GM12892 (cell line): ENCODE data around the gene KLHL12.

Source experiments
- DNase-seq: peaks from one replicate; pipeline ENCODE4 v3.0.0; 2011; ENCODE audit not compliant: insufficient read length
- FAIRE-seq: peaks from 2 replicates; lab custom pipeline; 2011; peaks lifted over from hg19 to GRCh38; lab: Jason Lieb, UNC
- POLR2A ChIP-seq: IDR thresholded peaks from 2 replicates; pipeline ENCODE4 v1.6.1; 2011; ENCODE audit warnings: low read depth, low read length, control low read depth
- POLR2AphosphoS5 ChIP-seq: IDR thresholded peaks from 2 replicates; pipeline ENCODE4 v1.6.1; 2011; ENCODE audit warnings: low read depth, low read length, control low read depth
- TAF1 ChIP-seq: IDR thresholded peaks from 2 replicates; pipeline ENCODE4 v1.6.1; 2011; ENCODE audit warnings: low read depth, mild to moderate bottlenecking, control low read depth, low read length, borderline replicate concordance

The KLHL12 gene

DNA sequence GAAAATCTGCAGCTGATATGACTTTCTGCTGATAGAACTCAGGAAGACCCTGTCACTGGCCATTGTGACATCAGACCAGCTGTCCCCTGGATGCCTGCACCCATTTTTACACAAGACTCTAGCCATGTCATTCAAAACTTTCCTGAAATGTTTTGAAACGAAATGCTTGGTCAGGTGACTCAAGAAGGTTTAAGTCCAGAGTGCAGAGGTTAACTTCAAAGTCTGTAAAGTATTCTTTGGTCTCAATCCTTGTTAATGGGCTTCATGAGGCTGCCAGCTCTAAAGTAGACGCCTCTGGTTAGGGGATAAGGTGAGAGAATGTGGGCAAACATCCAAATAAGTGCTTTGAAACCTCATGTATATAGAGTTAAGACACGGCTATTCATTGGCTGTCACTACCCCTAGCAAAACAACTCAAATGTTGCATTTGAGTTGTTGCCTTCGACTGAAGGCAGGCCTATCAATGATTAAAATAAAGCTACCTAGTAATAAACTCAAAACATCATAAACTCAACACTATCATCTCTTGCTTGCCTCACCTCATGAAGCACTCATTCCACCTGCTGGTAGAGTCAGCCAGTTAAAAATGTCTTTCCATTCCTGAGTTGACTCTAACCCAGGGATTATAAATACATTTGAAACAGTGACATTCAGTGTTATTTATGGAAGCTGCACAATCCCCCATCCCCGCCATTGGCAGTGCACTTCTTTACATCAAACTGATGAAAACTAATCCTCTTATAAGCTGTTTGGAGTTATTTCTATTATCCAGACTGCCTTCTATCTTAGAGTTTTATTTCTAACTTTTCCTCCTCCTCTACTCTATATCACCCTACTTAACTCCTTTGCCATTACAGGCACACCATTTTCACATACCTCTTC, 64.1 kb downstream of the KLHL12 start:
- FAIRE-seq, result no peak
- TF ChIP-seq POLR2A, result no peak

DNA sequence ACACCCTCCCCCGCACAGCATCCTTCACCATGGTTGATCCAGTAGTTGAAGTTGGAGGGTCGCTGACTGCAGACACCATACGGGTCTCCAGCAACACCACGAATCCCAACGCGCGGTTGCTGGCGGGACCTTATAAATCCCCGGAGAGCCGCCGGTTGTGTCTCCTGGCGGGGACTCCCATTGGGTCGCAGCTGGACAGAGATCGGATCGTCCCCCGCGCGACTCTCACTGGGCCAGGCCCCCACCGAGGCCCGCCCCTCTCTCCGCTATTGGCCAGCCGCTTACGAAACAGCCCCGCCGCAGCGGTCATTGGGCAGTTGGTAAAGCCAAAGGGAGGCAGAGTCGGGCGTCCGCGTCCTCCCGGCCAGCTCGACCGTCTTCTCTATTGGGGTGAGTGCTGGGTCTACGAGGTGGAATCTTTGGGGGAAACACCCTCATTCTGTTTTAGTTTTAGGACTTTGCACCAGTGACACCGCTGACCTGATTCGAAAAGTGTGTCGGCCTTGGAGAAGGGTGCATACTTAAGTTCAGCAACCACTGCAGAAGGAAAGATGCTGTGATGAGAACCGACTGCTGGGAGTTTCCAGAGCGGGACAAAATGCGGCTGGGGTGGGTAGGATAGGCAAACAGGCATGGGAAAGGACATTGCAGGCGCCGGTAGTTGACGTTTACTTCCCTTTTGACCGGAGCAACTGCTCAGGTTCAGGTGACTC, 65.5 kb downstream of the KLHL12 start:
- DNase-seq (peak; percentile 67), FAIRE-seq (peak; percentile 70)
- TF ChIP-seq POLR2AphosphoS5, result no peak
- TF ChIP-seq POLR2A, result no peak
- TF ChIP-seq TAF1, result no peak

More for the DNA sequence above, 64.1 kb downstream of the KLHL12 start:
- no peak for DNase-seq

- FAIRE-seq (no peak), DNase-seq (peak; percentile 44)
- TF ChIP-seq POLR2A (no peak), POLR2AphosphoS5 (no peak), TAF1 (no peak)
Observed at GRCh38 chr1:202860744-202861419, 66.2 kb downstream of the KLHL12 start.

- DNase-seq (no peak), FAIRE-seq (no peak)
- TF ChIP-seq POLR2A, result no peak
Observed at GRCh38 chr1:202858789-202859414, 68.1 kb downstream of the KLHL12 start.

DNA sequence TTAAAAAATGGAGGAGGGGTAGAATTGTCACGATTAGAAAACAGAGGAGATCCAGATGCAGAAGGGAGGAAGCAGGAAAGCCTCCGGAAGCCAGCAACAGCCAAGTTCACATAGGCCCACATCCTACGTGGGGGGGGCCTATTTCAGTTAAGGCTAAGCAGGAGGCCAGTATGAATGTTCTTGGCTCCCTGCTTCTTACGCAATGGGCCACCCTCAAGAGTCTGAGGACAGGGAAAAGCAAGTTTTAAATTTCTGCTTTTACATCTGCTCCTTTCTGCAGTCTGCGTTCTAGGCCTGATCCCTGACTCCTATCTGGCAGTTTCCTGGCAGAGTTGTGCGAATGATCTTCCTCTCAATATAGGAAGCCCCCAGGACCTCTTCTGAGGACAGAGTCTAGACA, 68.7 kb downstream of the KLHL12 start:
- DNase-seq (no peak), FAIRE-seq (no peak)
- TF ChIP-seq POLR2A (no peak), POLR2AphosphoS5 (no peak)

GRCh38 chr1:202857136-202857610, 69.9 kb downstream of the KLHL12 start:
- TF ChIP-seq POLR2AphosphoS5, result no peak
- no peak for TF ChIP-seq POLR2A
- TF ChIP-seq TAF1, result no peak
- DNase-seq (no peak), FAIRE-seq (no peak)

DNA sequence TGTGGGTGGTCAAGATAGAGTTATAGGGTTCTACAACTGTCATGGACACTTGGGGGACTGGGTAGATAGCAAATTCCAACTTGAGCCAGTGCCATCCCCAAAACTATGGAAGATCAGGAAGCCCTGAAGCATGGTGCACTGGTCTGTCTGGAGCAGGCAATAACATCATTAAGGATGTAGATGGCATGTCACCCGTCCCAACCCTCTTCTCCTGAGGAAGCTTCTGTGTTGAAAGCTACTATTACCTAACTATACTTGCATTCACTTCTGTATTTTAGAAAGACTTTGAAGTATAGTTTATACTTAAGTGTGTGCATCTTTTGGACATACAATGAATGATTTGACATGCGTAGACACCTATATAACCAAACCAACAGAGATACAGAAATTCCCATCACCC, 71.0 kb downstream of the KLHL12 start:
- no peak for DNase-seq
- FAIRE-seq, result no peak
- TF ChIP-seq POLR2AphosphoS5 (no peak), POLR2A (no peak), TAF1 (no peak)

DNA sequence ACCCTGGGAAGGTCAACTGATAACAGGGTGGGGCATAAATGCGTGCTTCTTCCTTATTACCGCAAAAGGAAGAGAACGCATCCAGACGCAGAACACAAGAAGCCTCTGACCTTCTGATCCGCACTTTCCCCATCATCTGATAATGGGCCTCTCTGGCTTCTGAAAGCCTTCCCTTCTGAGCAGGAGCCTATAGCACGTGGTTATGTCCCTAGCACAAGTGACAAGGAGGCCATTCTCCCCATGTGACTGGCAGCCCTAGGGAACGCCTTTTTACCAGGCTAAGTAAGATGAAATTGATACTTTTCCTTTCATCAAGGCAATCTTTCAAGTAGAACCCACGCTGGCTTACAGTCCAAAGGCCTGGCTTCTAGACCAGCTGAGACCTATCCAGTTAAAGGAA, 72.2 kb downstream of the KLHL12 start:
- DNase-seq (no peak), FAIRE-seq (no peak)
- TF ChIP-seq POLR2AphosphoS5, result no peak
- no peak for TF ChIP-seq TAF1
- TF ChIP-seq POLR2A, result no peak

DNA sequence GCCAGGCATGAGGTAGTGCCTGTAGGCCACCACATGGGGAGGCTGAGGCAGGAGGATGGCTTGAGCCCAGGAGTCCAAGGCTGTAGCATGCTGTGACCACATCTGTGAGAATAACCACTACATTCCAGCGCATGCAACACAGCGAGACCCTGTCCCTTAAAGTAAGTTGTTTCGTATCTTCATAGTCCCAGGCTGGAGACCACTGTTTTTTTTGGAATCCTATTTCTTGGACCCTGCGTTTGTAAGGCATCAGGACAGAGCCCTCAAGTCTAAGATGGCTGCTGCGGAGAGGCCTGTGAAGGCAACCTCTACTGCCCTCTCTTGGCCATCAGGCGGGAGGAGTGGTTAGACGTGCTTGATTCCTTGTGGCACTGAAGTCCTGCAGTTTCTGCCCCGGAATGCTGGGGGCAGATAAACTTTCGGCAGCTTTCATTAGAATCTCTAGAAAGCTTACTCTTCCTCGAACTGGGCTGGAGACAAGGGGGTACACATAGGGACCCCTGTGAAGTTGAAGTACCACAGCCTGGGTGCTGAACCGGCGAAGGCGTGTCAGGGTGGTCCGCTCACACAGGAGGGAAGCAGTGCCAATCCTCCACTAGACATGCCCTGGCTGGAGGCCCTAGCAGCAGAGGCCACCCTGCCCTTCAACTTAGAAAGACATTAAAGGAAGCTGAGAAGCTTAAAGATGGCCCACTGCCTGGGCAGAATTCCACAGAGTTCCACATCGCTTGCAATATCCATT, 74.7 kb downstream of the KLHL12 start:
- no peak for TF ChIP-seq POLR2AphosphoS5
- no peak for TF ChIP-seq TAF1
- TF ChIP-seq POLR2A, result no peak
- no peak for FAIRE-seq
- DNase-seq, result peak; percentile 38

GRCh38 chr1:202850593-202851362, 76.3 kb downstream of the KLHL12 start:
- TF ChIP-seq TAF1 (no peak), POLR2A (no peak), POLR2AphosphoS5 (no peak)
- DNase-seq (no peak), FAIRE-seq (peak; percentile 33)
